Naive B cell (primary cell): ENCODE data around the gene TIAM1. TPM values are rescaled to one million over a fixed set of nuclear protein-coding genes. Genes with fewer than 3 reads are reported as not detected.
"Not testable (repeated sequence)": the region's sequence is repeated elsewhere in the genome, so short reads cannot be mapped to it uniquely, and the experiment has no call there.

Experiments
- ATAC-seq, 2 donors: fragments of 150-1000 bp; cut with Tn5 transposase; 2 replicates each; pipeline ENCODE4 v1.10.0; 2021; ENCODE audit warnings: low read depth in 2 of 2, mild to moderate bottlenecking in 2 of 2, moderate library complexity in 2 of 2
- DNase-seq: peaks from one replicate; pipeline ENCODE4 v3.0.0; 2022
- H3K27ac Mint-ChIP-seq, 6 donors: one replicate each; pipeline ENCODE4 v1.8.0; 2020 to 2022; ENCODE audit warnings: mild to moderate bottlenecking in 6 of 6, mixed read lengths in 6 of 6, moderate library complexity in 5 of 6, inconsistent platforms in 2 of 6
- H3K27me3 Mint-ChIP-seq, 3 donors: one replicate each; pipeline ENCODE4 v1.8.0; 2021 to 2022; ENCODE audit warnings: mixed read lengths in 3 of 3, mild to moderate bottlenecking in 1 of 3
- H3K36me3 Mint-ChIP-seq, 2 donors: one replicate each; pipeline ENCODE4 v1.8.0; 2020 to 2022; ENCODE audit warnings: mixed read lengths in 2 of 2, inconsistent platforms in 1 of 2, mild to moderate bottlenecking in 1 of 2
- H3K4me1 Mint-ChIP-seq, 3 donors: one replicate each; pipeline ENCODE4 v1.8.0; 2020 to 2022; ENCODE audit warnings: mixed read lengths in 3 of 3, inconsistent platforms in 1 of 3, mild to moderate bottlenecking in 1 of 3, moderate library complexity in 1 of 3
- H3K4me3 Mint-ChIP-seq, 8 donors: one replicate each; pipeline ENCODE4 v1.8.0; 2020 to 2022; ENCODE audit warnings: mild to moderate bottlenecking in 8 of 8, mixed read lengths in 8 of 8, moderate library complexity in 8 of 8, inconsistent platforms in 2 of 8
- H3K9me3 Mint-ChIP-seq, 7 donors: one replicate each; pipeline ENCODE4 v1.8.0; 2020 to 2022; ENCODE audit warnings: mixed read lengths in 7 of 7, mild to moderate bottlenecking in 5 of 7, inconsistent platforms in 2 of 7, moderate library complexity in 1 of 7
- polyA plus RNA-seq, 6 donors: library from polyadenylated mRNA; unstranded; fragments of 300-500 nt; fragmentation: Illumina TruSeq; gene quantifications; one replicate each; pipeline ENCODE4 v1.2.3, GENCODE V29; 2021; ENCODE audit warnings: low read depth in 6 of 6

Gene TIAM1
- polyA plus RNA-seq, 6 donors from 2014 or later, result 0.05 to 0.31 (median 0.11) TPM; not detected in 2

DNA sequence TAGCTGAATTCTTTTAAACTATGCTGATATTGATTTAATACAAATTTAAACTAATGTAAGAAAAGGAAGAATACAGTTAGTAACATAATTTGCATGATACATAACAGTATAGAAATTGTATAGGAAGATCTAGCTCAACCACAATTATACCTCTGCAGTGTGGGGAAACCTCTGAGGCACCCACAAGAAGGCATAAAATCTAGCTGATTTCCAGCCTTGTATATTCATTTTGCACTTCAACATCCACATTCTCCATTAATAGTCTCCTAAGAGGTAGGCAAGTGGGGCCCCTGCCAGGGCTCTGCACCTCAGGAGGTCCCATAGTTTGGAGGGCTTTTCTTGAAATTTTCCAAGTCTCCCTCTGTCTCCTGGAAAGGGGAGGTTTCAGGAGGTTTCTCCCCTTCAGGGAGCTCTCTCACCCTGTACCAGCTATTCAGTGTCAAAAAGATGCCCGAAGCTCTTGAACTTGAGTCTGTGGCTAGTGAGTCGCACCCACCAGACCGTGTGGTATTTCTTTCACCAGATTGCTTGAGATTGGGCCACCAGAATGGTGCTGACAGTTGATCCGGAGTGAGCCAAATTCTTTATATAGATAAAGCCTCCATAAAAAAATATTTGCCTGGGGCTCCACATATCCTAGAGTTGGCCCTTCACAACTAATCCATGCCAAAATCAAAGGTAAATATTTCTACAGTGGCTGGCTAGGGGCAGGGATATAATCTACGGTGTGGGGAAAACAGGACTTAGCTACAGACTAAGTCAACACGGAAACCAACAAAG is 108.2 kb downstream of the TIAM1 start:
- ATAC-seq (no peak), DNase-seq (no peak)
- peaks cover 0 to 9% of the 10 kb centered on the region in 2 donors for H3K36me3 Mint-ChIP-seq
- H3K4me3 Mint-ChIP-seq, result no peak overlapping the region
- H3K27me3 Mint-ChIP-seq, result no peaks in the 10 kb centered on the region
- H3K4me1 Mint-ChIP-seq, result no peaks in the 10 kb centered on the region
- H3K9me3 Mint-ChIP-seq, result peaks cover 7 to 24% (median 12%) of the 10 kb centered on the region in 7 donors
- H3K27ac Mint-ChIP-seq, result no peak overlapping the region

DNA sequence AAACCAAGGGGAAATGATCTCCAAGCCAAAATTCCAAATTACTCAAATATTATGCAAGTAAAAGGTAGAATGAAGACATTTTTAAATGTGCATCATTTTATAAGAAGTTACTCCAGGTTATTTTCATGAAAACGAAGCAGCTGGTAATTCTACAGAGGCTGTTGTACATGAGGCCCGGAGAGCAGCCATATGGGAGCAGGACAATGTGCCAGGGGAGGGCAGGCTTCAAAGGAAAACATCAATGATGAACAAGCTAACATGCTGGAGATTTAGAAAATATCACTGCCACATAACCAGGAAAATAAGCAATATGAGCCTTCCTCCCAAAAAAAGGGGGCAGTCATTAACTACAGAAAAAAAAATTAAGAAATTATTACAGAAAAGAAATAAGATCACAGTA is 109.1 kb downstream of the TIAM1 start:
- H3K9me3 Mint-ChIP-seq, result peaks cover 0 to 15% (median 5%) of the 10 kb centered on the region in 7 donors
- no peak overlapping the region for H3K27ac Mint-ChIP-seq
- ATAC-seq (no peak), DNase-seq (no peak)
- H3K4me1 Mint-ChIP-seq, result no peaks in the 10 kb centered on the region
- no peaks in the 10 kb centered on the region for H3K27me3 Mint-ChIP-seq
- no peaks in the 10 kb centered on the region for H3K36me3 Mint-ChIP-seq
- H3K4me3 Mint-ChIP-seq, result no peak overlapping the region

DNA sequence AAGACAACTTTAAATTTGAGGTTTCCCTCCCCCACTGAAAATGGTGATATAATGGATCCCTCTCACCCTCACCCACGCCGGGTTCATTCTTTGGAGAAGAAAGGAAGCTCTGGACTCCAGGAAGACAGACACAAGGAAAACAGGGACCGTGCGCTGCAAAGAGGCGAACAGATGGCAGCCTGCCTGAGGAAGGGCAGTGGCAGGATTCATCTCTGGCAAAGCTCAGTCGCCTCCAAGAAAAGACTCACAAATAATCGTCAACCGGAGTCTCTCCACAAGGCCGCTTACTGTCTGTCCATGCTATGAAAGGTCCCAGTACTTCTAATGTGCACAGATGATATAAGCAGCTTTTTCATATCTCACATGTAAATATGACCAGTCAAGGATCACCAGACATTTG is 110.3 kb downstream of the TIAM1 start:
- Mint-ChIP-seq H3K27me3 (no peaks in the 10 kb centered on the region), H3K4me3 (no peak overlapping the region), H3K27ac (no peak overlapping the region), H3K4me1 (no peaks in the 10 kb centered on the region), H3K9me3 (peaks cover 0 to 6% (median 4%) of the 10 kb centered on the region in 7 donors), H3K36me3 (no peaks in the 10 kb centered on the region)
- DNase-seq (no peak), ATAC-seq (no peak)

DNA sequence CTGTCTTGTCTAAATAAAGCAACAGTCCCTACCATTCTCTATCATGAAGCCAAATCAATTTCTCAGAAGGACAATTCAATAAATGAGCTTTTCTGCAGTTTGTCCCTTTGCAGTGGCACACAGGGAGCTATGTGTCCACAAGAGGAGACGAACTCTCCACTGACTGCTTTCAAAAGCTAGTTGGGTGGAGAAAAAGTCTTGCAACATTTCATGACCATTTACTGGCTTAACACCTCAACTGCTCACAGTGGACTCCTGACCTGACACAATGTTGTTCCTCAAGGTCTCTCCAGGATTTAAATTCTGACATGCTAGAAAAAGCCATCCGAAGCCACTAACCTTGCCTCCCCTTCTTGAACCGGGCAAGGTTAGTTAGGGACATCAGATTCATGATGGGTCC is 111.7 kb downstream of the TIAM1 start:
- H3K27ac Mint-ChIP-seq, result no peak overlapping the region
- no peak overlapping the region for H3K4me3 Mint-ChIP-seq

DNA sequence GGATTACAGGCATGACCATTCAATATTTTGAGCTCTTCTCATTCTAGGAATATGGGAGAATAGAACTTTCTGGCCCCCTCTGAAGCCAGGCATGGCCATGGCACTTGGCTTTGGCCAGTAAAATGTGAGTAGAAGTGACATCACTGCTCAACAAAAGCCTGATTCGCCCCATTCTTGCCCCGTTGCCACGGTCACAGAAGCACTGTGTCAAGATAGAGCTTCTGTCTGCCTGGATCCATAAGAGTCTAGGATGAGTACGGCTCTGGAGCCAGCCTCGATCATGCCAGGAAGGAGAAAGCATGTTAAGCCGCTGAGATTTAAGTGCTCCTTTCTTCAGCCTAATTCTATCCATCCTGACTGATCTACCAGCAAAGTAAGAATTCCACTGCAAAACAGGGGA is 113.1 kb downstream of the TIAM1 start:
- DNase-seq (no peak), ATAC-seq (no peak)
- Mint-ChIP-seq H3K27me3 (no peaks in the 10 kb centered on the region), H3K4me1 (no peaks in the 10 kb centered on the region), H3K4me3 (no peak overlapping the region), H3K36me3 (no peaks in the 10 kb centered on the region), H3K9me3 (peaks cover 0 to 6% (median 4%) of the 10 kb centered on the region in 7 donors), H3K27ac (no peak overlapping the region)

More for the DNA sequence above, 111.7 kb downstream of the TIAM1 start:
- Mint-ChIP-seq H3K27me3 (no peaks in the 10 kb centered on the region), H3K9me3 (peaks cover 0 to 6% (median 4%) of the 10 kb centered on the region in 7 donors), H3K36me3 (no peaks in the 10 kb centered on the region), H3K4me1 (no peaks in the 10 kb centered on the region)
- ATAC-seq, result no peak
- no peak for DNase-seq

DNA sequence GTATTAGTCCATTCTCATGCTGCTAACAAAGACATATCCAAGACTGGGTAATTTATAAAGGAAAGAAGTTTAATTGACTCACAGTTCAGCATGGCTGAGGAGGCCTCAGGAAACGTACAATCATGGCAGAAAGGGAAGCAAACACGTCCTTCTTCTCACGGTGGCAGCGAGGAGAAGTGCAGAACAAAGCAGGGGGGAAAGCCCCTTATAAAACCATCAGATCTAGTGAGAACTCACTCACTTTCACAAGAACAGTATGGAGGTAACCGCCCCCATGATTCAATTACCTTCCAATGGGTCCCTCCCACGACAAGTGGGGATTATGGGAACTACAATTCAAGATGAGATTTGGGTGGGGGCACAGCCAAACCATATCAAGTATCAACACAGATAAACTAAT is 115.3 kb downstream of the TIAM1 start:
- H3K4me1 Mint-ChIP-seq, H3K9me3 Mint-ChIP-seq, H3K4me3 Mint-ChIP-seq, DNase-seq, ATAC-seq, H3K36me3 Mint-ChIP-seq, H3K27me3 Mint-ChIP-seq, H3K27ac Mint-ChIP-seq: not testable (repeated sequence)

DNA sequence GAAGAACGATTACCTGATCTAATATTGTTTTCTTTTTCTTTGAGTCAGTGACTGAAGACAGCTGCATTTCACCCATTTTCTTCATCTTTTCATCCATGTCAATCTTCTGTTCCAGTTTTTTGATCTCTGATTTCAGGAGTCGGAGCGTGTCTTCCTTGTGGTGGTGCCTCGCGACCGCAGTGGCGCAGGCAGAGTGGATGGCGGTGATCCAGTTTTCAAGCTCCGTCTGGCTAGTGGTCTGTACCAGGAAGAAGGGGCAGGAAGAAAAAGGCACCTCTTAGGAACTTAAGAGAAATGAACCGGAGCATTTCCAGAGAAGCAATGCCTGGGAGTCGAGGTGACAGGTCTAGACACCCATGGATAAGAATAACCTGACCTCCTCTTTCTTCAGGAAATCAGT is 118.3 kb downstream of the TIAM1 start:
- Mint-ChIP-seq H3K4me3 (no peak overlapping the region), H3K27ac (no peak overlapping the region), H3K4me1 (peaks cover 6 to 12% (median 6%) of the 10 kb centered on the region in 3 donors), H3K9me3 (no peaks in the 10 kb centered on the region), H3K27me3 (no peaks in the 10 kb centered on the region), H3K36me3 (no peaks in the 10 kb centered on the region)
- DNase-seq, result no peak
- no peak for ATAC-seq

DNA sequence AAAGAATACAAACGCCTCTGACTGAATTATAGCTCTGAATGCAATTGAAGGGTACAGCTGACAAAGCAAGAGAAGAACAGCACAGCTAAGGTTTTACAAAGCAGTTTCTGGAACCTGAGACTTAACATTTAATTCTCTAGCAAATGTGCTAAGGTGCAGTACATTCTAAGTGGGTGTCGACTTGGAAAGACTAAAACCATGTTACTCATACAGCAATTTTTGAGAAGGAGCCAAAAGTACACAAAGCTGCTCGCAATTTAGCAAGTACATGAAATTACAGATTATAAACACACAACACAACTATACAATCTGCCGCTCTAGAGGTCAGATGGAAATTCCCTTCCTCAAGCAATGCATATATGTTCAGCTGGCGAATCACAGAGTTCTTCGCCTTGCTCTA is 121.9 kb downstream of the TIAM1 start:
- no peak for DNase-seq
- Mint-ChIP-seq H3K27me3 (no peaks in the 10 kb centered on the region), H3K4me3 (no peak overlapping the region), H3K4me1 (peaks cover 6 to 13% (median 7%) of the 10 kb centered on the region in 3 donors), H3K36me3 (no peaks in the 10 kb centered on the region), H3K27ac (no peak overlapping the region), H3K9me3 (no peaks in the 10 kb centered on the region)
- ATAC-seq, result no peak

DNA sequence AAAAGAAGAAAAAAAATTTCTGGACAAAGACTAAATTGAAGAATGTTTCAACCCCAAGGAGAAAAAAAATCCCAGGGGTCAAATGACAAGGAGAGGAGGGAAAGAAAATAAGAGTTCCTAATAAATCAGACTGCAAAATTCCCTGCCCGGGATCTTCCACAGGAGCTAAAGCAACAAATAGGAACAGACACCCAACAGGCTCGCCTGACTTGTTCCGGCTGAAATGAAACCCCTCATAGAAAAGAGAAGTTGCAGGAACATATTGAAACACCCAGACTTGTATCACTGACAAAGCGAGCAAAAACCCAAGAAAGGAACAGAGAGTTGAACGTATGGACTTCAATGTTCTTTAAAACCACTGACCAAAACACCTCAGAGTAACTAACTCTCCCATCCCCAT is 123.0 kb downstream of the TIAM1 start:
- H3K27ac Mint-ChIP-seq, result no peak overlapping the region
- H3K4me3 Mint-ChIP-seq, result no peak overlapping the region
- no peaks in the 10 kb centered on the region for H3K27me3 Mint-ChIP-seq
- H3K36me3 Mint-ChIP-seq, result no peaks in the 10 kb centered on the region
- H3K9me3 Mint-ChIP-seq, result no peaks in the 10 kb centered on the region
- DNase-seq (no peak), ATAC-seq (no peak)
- H3K4me1 Mint-ChIP-seq, result peaks cover 6 to 13% (median 7%) of the 10 kb centered on the region in 3 donors

DNA sequence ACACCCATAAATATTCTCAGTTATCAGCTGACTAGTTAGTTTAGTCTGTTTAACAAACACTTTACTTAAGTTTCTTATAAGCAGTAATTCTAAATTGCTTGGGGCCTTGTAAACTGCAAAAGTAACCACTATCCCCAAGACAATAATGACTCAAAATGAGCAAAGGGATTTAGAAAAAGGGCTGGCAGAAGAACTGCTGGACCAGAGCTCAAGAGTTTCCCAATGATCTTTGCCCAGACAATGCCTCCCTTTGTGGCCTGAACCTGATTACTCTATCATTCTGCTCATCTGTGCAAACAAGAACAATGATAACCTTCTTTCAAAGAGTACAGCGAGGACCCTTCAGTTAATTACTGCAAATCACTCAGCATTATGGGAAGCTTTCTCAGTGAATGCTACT is 123.5 kb downstream of the TIAM1 start:
- Mint-ChIP-seq H3K27ac (no peak overlapping the region), H3K36me3 (no peaks in the 10 kb centered on the region), H3K9me3 (no peaks in the 10 kb centered on the region), H3K27me3 (no peaks in the 10 kb centered on the region), H3K4me1 (peaks cover 6 to 13% (median 7%) of the 10 kb centered on the region in 3 donors), H3K4me3 (no peak overlapping the region)
- no peak for DNase-seq
- ATAC-seq, result no peak

DNA sequence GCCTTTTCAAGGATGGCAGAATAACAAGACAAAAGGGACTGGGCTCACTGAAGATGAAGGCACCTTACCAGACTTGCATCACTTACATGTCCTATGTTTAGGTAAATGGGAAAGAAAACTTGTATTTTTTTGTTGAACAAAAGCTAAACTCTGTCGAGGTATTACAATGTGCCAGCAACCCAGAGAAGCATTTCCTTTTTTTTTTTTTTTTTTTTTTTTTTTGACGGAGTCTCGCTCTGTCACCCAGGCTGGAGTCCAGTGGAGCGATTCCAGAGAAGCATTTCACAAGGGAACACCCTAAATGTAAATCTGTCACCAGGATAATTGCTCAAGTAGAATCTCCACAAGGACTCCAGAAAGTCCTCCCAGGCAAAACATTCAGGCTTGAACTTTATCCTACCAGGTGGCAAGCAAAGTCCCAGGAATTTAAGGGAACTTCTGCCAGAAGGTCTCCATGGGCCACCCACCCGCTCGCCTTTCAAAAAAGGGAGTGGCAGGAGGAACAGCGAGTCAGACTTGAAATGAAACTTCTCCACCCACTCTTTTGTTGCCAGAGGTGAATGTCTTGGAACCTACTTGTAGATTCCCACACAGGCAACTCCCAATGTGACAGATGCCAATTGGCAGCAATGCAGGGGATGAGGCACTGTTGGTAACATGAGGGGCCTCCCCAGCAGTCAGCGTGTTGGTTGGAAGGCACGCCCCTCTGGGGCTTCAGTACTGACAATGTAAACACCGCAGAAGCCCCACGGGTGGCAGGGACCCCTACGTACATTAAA is 125.0 kb downstream of the TIAM1 start:
- H3K36me3 Mint-ChIP-seq, result no peaks in the 10 kb centered on the region
- DNase-seq (no peak), ATAC-seq (no peak)
- no peaks in the 10 kb centered on the region for H3K27me3 Mint-ChIP-seq
- H3K4me1 Mint-ChIP-seq, result peaks cover 6 to 13% (median 7%) of the 10 kb centered on the region in 3 donors
- H3K4me3 Mint-ChIP-seq, result no peak overlapping the region
- H3K9me3 Mint-ChIP-seq, result no peaks in the 10 kb centered on the region
- peak overlapping the region in 1 of 6 donors; percentile 64 for H3K27ac Mint-ChIP-seq

DNA sequence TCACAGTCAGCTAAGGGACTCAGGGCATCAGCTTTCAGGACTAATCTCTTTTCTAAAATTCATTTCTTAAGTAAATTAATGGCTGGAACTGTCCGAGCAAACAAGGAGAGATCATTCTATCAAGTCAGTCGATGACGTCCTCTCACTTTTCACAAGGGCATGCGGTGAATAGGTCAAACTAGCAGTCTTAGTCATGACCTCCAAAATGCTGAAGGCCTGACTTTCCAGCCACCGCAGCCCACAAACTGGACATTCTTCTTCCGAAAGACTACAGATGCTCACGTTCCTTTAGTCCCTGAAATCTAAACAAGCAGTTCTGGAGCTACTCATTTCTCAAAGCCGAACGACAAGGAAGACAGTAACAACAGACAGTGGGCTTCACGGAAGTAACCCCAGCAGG is 127.9 kb downstream of the TIAM1 start:
- Mint-ChIP-seq H3K27me3 (no peaks in the 10 kb centered on the region), H3K36me3 (no peaks in the 10 kb centered on the region), H3K4me3 (no peak overlapping the region), H3K4me1 (peaks cover 4 to 6% (median 6%) of the 10 kb centered on the region in 3 donors), H3K9me3 (no peaks in the 10 kb centered on the region), H3K27ac (no peak overlapping the region)
- ATAC-seq, result no peak
- no peak for DNase-seq

DNA sequence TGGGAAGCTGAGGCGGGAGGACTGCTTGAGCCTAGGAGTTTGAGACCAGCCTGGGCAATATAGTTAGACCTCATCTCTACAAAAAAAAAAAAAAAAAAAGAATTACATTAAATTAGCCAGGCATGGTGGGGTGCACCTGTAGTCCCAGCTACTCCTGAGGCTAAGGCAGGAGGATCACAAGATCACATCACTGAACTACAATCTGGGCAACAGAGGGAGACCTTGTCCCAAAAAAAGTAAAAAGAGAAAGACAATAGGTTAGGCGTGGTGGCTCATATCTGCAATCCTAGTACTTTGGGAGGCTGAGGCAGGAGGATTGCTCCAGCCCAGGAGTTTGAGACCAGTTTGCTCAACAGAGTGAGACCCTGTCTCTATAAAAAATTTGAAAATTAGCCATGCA is 130.3 kb downstream of the TIAM1 start:
- Mint-ChIP-seq H3K4me3 (no peak overlapping the region), H3K4me1 (no peaks in the 10 kb centered on the region), H3K36me3 (no peaks in the 10 kb centered on the region), H3K27ac (no peak overlapping the region), H3K27me3 (no peaks in the 10 kb centered on the region), H3K9me3 (no peaks in the 10 kb centered on the region)
- DNase-seq (no peak), ATAC-seq (no peak)

DNA sequence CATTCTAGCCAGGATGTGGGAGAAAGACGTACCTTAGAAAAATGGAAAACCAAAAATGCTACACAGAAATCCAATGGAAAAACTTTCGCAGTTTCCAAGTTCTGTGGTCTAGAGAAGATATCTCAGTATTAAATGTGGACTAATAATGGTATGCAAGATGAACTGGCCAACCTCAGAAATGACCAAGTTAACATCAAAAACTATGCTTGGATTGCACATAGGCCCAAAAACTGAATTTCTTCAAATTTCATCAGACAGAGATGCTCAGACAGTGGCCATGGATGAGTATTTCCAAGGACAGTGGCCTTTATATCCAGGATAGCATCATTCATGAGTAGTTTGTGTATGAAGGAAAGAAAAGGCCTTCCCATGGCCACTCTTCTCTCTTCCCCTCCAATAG is 132.2 kb downstream of the TIAM1 start:
- DNase-seq, result no peak
- Mint-ChIP-seq H3K9me3 (no peaks in the 10 kb centered on the region), H3K27me3 (no peaks in the 10 kb centered on the region), H3K4me3 (no peak overlapping the region), H3K36me3 (no peaks in the 10 kb centered on the region), H3K27ac (peak overlapping the region in 1 of 6 donors; percentile 1), H3K4me1 (no peaks in the 10 kb centered on the region)
- no peak for ATAC-seq
